Panc1 (cell line): Measurements from ENCODE around the gene SLAIN1.

Source experiments
- POLR2AphosphoS5 ChIP-seq: IDR thresholded peaks from 2 replicates; pipeline ENCODE4 v1.6.1; 2012; ENCODE audit warnings: mild to moderate bottlenecking, low read depth, low read length, moderate library complexity
- TF ChIP-seq, protein P1 (sequence below): fragments of 450-650 bp; IDR thresholded peaks from 2 replicates; pipeline ENCODE4 v1.5.1; 2017; ENCODE audit warnings: mild to moderate bottlenecking
- TF ChIP-seq, protein P2 (sequence below), 2 experiments: IDR thresholded peaks; 2 replicates each; pipeline ENCODE4 v1.6.1; 2011 to 2012; ENCODE audit warnings: low read depth in 2 of 2, control low read depth in 1 of 2, low read length in 1 of 2, mild to moderate bottlenecking in 1 of 2, moderate library complexity in 1 of 2; ENCODE audit not compliant: insufficient read depth in 1 of 2

DNA sequence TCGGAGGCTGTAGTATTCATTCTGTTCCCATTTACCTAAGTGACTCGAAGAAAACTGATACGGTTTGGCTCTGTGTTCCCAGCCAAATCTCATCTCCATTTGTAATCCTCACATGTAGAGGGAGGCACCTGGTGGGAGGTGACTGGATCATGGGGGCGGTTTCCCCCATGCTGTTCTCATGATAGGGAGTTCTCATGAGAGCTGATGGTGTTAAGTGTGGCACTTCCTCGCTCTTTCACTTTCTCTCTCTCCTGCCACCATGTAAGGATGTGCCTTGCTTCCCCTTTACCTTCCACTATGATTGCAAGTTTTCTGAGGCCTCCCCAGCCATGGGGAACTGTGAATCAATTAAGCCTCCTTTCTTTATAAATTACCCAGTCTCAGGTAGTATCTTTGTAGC lies 23.5 kb downstream of the SLAIN1 start:
- TF ChIP-seq, protein P1, sequence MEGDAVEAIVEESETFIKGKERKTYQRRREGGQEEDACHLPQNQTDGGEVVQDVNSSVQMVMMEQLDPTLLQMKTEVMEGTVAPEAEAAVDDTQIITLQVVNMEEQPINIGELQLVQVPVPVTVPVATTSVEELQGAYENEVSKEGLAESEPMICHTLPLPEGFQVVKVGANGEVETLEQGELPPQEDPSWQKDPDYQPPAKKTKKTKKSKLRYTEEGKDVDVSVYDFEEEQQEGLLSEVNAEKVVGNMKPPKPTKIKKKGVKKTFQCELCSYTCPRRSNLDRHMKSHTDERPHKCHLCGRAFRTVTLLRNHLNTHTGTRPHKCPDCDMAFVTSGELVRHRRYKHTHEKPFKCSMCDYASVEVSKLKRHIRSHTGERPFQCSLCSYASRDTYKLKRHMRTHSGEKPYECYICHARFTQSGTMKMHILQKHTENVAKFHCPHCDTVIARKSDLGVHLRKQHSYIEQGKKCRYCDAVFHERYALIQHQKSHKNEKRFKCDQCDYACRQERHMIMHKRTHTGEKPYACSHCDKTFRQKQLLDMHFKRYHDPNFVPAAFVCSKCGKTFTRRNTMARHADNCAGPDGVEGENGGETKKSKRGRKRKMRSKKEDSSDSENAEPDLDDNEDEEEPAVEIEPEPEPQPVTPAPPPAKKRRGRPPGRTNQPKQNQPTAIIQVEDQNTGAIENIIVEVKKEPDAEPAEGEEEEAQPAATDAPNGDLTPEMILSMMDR, result no peak
- TF ChIP-seq, protein P2, sequence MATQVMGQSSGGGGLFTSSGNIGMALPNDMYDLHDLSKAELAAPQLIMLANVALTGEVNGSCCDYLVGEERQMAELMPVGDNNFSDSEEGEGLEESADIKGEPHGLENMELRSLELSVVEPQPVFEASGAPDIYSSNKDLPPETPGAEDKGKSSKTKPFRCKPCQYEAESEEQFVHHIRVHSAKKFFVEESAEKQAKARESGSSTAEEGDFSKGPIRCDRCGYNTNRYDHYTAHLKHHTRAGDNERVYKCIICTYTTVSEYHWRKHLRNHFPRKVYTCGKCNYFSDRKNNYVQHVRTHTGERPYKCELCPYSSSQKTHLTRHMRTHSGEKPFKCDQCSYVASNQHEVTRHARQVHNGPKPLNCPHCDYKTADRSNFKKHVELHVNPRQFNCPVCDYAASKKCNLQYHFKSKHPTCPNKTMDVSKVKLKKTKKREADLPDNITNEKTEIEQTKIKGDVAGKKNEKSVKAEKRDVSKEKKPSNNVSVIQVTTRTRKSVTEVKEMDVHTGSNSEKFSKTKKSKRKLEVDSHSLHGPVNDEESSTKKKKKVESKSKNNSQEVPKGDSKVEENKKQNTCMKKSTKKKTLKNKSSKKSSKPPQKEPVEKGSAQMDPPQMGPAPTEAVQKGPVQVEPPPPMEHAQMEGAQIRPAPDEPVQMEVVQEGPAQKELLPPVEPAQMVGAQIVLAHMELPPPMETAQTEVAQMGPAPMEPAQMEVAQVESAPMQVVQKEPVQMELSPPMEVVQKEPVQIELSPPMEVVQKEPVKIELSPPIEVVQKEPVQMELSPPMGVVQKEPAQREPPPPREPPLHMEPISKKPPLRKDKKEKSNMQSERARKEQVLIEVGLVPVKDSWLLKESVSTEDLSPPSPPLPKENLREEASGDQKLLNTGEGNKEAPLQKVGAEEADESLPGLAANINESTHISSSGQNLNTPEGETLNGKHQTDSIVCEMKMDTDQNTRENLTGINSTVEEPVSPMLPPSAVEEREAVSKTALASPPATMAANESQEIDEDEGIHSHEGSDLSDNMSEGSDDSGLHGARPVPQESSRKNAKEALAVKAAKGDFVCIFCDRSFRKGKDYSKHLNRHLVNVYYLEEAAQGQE (IDR thresholded peaks at IDR 0.05; ENCODE audit: insufficient read depth in 1 of 2, low read depth in 2 of 2, low read length in 1 of 2), result no peak
- no peak for TF ChIP-seq POLR2AphosphoS5
